Heart left ventricle (tissue), 16 donors: ENCODE data around the gene NCK2. TPM values are rescaled to one million over a fixed set of nuclear protein-coding genes. Genes with fewer than 3 reads are reported as not detected.
A peak's percentile ranks its signal among the peaks of the same experiment; 100 is the strongest.

Experiments
- ATAC-seq, 4 donors: fragments of 200-7000 bp; cut with Tn5 transposase; one replicate each; pipeline ENCODE4 v1.9.1; 2020 to 2022; ENCODE audit warnings: moderate library complexity in 4 of 4, mild to moderate bottlenecking in 3 of 4, moderate number of reproducible peaks in 1 of 4
- DNase-seq, 5 donors: peaks; one replicate each; pipeline ENCODE4 v3.0.0-alpha.2; 2020
- H3K27ac ChIP-seq, 12 donors: fragments of 200-600 bp; sonication (generic) in 4 of 12; one replicate each; pipeline versions ENCODE4 v1.5.0 to v1.8.0; 2016 to 2022; ENCODE audit warnings: mild to moderate bottlenecking in 2 of 12
- H3K27me3 ChIP-seq, 9 donors: fragments of 200-600 bp; sonication (generic) in 2 of 9; one replicate each; pipeline versions ENCODE4 v1.5.1 to v1.8.0; 2016 to 2022; ENCODE audit warnings: mild to moderate bottlenecking in 3 of 9
- H3K36me3 ChIP-seq, 9 donors: fragments of 200-600 bp; sonication (generic) in 2 of 9; one replicate each; pipeline versions ENCODE4 v1.5.0 to v1.8.0; 2018 to 2022; ENCODE audit warnings: mild to moderate bottlenecking in 2 of 9
- H3K4me1 ChIP-seq, 12 donors: fragments of 200-600 bp; sonication (generic) in 4 of 12; one replicate each; pipeline versions ENCODE4 v1.5.0 to v1.8.0; 2016 to 2022; ENCODE audit warnings: mild to moderate bottlenecking in 3 of 12
- H3K4me3 ChIP-seq, 12 donors: fragments of 200-600 bp; sonication (generic) in 4 of 12; one replicate each; pipeline versions ENCODE4 v1.5.0 to v1.8.0; 2017 to 2022; ENCODE audit warnings: mild to moderate bottlenecking in 9 of 12, moderate library complexity in 4 of 12
- H3K9me3 ChIP-seq, 12 donors: fragments of 200-600 bp; sonication (generic) in 4 of 12; one replicate each; pipeline versions ENCODE4 v1.5.0 to v1.8.0; 2016 to 2022; ENCODE audit warnings: mild to moderate bottlenecking in 1 of 12
- POLR2A ChIP-seq, 2 donors: fragments of 450-650 bp; IDR thresholded peaks; one replicate each; pipeline ENCODE4 v1.6.1; 2017; ENCODE audit warnings: antibody characterized with exemption in 2 of 2, mild to moderate bottlenecking in 2 of 2, moderate library complexity in 2 of 2
- WGBS, 4 donors: extraction: QIAGEN DNeasy Blood & Tissue Kit in 2 of 4; methylation state at CpG; one replicate each; pipeline versions ENCODE4 v1.1.5 to v1.1.7; 2013 to 2018; 5-methylcytosine and 5-hydroxymethylcytosine counted together
- intact Hi-C, 10 donors: fragments of 100-400 bp; cut with DNase I; formaldehyde crosslinking; loops; one replicate each; pipeline versions ENCODE4 v1.11.1 to v1.14.2; 2022
- polyA plus RNA-seq, 2 donors: library from polyadenylated mRNA; stranded (reverse); fragments of 200-250 nt; gene quantifications; one replicate each; pipeline ENCODE4 v1.2.3, GENCODE V29; 2013
- total RNA-seq, 9 donors: library from RNA; depleted of rRNA in 2 of 9; stranded (reverse); fragments of >200 nt in 2 of 9; fragmentation: NEBNext Ultra II Directional in 3 of 9; extraction: Animal tissue kit (Norgen Biotek cat#: 25700) in 3 of 9; gene quantifications; one replicate each; pipeline versions ENCODE4 v1.1.0 to v1.2.4, GENCODE V29; 2016 to 2023
- TF ChIP-seq, protein P1 (sequence below), 12 donors: fragments of 200-600 bp; sonication (generic) in 4 of 12; IDR thresholded peaks; one replicate each; pipeline versions ENCODE4 v1.5.0 to v1.8.0; 2018 to 2022; ENCODE audit warnings: antibody characterized with exemption in 12 of 12, mild to moderate bottlenecking in 5 of 12
- donor health status: ischemic (EF 13 %, LVEDD 7.1; RV severe dilation, severe dysfunction).
- donor health status: healthy with polysubstance abuse.
- donor health status: DM: no; HTN: yes; CAD: no.
- donor health status: DM: no; HTN: no; CAD: no.
- donor health status: ischemic (EF 25% LVEDD 6.9; RV normal size, moderate dysfunction).
- donor health status: ischemic (EF 25% LVEDD 5.7; RV mildly dilated, moderate dysfunction).
- donor health status: healthy.
- donor health status: DM: yes; HTN: yes; CAD: no.
- donor health status: ischemic (EF 35%, LVEDD 5.7; RV mildly dilated, moderate dysfunction).
- donor health status: nonischemic (EF 11% LVEDD 7.7; RV severe dilation, severe dysfunction).
- donor health status: DM: yes; HTN: yes; CAD: no.
- donor health status: PGD.
- donor health status: ischemic (EF 29% LVEDD 5.4; RV normal size, mild dysfunction).
- donor health status: nonischemic (EF 23%, LVEDD 6.1; RV moderate dilation, normal function).

NCK2 gene
- total and polyA plus RNA-seq, 11 donors = 22.6 to 54.2 (median 33.4) TPM

DNA sequence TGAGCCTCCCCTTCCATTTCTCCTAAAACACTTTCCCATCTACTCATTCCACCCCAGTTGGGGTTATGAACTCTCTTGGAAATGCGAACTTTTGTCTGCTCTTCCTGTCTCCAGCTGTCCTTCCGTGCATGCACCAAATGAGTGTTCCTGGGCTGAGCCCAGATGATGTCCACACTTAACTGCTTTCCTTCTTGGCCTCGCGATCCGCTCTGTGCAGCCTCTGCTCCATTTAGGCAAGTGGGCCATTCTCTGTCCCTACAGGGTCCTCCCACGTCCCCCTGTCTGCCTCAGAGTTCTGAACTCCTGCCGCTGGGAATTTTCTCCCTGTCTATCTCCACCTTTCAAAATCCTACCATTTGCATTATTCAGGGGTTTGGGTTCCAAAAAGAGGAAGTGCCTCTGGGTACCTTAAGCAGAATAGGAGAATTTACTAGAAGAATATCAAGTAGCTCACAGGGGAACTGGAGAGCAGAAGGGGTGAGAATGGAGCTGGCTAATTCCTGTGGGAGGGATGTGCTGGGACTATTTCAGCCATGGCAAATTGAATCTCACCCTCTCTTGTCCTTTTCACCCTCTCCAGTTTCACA is 4.7 kb upstream of the NCK2 start:
- intact Hi-C loops = loop anchor here in 9 of 10 donors (5.0 to 10.0 kb wide), 11 partner anchors 65 to 345 kb away; a partner anchor contains a TSS
- no peak for DNase-seq

DNA sequence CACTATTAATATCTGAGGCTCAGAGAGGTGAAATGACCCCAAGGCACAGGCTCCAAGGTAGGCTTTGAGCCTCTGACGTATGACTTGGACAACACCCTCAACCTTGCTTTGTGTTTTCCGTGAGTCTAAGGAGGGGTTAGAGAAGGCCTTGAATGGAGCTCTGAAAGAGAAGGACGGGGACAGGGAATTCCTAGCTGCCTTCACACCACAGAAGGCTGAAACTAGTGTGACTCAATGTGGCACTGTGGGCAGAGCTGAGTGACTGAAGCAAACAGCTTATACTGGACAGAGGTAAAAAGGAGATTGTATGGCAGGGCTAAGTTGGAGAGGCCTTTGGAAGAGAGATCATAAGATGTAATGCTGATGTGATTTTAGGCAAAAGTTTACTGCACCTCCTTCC is 3.5 kb upstream of the NCK2 start:
- H3K9me3 ChIP-seq = no peaks in the 10 kb centered on the region
- peak overlapping the region in 1 of 12 donors; percentile 76 for H3K27ac ChIP-seq
- TF ChIP-seq, protein P1, sequence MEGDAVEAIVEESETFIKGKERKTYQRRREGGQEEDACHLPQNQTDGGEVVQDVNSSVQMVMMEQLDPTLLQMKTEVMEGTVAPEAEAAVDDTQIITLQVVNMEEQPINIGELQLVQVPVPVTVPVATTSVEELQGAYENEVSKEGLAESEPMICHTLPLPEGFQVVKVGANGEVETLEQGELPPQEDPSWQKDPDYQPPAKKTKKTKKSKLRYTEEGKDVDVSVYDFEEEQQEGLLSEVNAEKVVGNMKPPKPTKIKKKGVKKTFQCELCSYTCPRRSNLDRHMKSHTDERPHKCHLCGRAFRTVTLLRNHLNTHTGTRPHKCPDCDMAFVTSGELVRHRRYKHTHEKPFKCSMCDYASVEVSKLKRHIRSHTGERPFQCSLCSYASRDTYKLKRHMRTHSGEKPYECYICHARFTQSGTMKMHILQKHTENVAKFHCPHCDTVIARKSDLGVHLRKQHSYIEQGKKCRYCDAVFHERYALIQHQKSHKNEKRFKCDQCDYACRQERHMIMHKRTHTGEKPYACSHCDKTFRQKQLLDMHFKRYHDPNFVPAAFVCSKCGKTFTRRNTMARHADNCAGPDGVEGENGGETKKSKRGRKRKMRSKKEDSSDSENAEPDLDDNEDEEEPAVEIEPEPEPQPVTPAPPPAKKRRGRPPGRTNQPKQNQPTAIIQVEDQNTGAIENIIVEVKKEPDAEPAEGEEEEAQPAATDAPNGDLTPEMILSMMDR (IDR thresholded peaks at IDR 0.05) = no peak
- DNase-seq (no peak), ATAC-seq (no peak)
- intact Hi-C loops = loop anchor here in 9 of 10 donors (5.0 to 10.0 kb wide), 10 partner anchors 64 to 344 kb away; a partner anchor contains a TSS
- H3K4me1 ChIP-seq = peaks cover 0 to 25% (median 11%) of the 10 kb centered on the region in 12 donors
- no peak overlapping the region for H3K4me3 ChIP-seq
- no peaks in the 10 kb centered on the region for H3K36me3 ChIP-seq
- H3K27me3 ChIP-seq = no peaks in the 10 kb centered on the region
- 92 to 97% (median 95%) methylated on average over 3 of the region's 3 CpGs for WGBS, 4 donors

More for the DNA sequence above, 4.7 kb upstream of the NCK2 start:
- 72 to 81% (median 76%) methylated on average over 7 of the region's 7 CpGs for WGBS, 4 donors
- H3K4me3 ChIP-seq = no peak overlapping the region
- no peaks in the 10 kb centered on the region for H3K9me3 ChIP-seq
- no peaks in the 10 kb centered on the region for H3K27me3 ChIP-seq
- peaks cover 0 to 27% (median 9%) of the 10 kb centered on the region in 12 donors for H3K4me1 ChIP-seq
- H3K27ac ChIP-seq = peak overlapping the region in 2 of 12 donors; percentile 34 to 76
- no peaks in the 10 kb centered on the region for H3K36me3 ChIP-seq
- TF ChIP-seq, protein P1 (IDR thresholded peaks at IDR 0.05) = no peak
- TF ChIP-seq POLR2A (IDR thresholded peaks at IDR 0.05) = no peak
- ATAC-seq = peak in 1 of 4 donors; percentile 28

DNA sequence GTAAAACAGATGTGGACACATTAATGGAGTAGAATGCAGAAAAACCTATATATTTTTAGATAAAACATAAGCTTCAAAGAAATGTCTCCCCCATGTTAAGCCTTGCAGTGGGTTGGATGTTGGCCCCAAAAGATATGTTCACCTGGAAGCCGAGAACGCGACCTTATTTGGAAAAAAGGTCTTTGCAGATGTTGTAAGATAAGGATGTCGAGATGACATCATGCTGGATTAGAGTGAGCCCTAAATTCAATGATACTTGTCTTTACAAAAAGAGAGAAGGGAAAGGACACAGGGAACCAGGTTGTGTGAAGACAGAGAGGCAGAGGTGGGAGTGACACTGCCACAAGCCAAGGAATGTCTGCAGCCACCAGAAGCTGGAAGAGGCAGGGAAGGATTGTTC is 3.1 kb upstream of the NCK2 start:
- no peaks in the 10 kb centered on the region for H3K9me3 ChIP-seq
- DNase-seq = no peak
- H3K36me3 ChIP-seq = no peaks in the 10 kb centered on the region
- intact Hi-C loops = loop anchor here in 9 of 10 donors (5.0 to 10.0 kb wide), 10 partner anchors 63 to 343 kb away; a partner anchor contains a TSS
- whole genome bisulfite sequencing, 4 donors = 96 to 99% (median 97%) methylated on average over 4 of the region's 4 CpGs
- H3K27me3 ChIP-seq = no peaks in the 10 kb centered on the region
- TF ChIP-seq, protein P1 (IDR thresholded peaks at IDR 0.05) = no peak
- TF ChIP-seq POLR2A (IDR thresholded peaks at IDR 0.05) = no peak
- peaks cover 0 to 29% (median 15%) of the 10 kb centered on the region in 12 donors for H3K4me1 ChIP-seq
- ATAC-seq = no peak
- no peak overlapping the region for H3K27ac ChIP-seq
- no peak overlapping the region for H3K4me3 ChIP-seq

DNA sequence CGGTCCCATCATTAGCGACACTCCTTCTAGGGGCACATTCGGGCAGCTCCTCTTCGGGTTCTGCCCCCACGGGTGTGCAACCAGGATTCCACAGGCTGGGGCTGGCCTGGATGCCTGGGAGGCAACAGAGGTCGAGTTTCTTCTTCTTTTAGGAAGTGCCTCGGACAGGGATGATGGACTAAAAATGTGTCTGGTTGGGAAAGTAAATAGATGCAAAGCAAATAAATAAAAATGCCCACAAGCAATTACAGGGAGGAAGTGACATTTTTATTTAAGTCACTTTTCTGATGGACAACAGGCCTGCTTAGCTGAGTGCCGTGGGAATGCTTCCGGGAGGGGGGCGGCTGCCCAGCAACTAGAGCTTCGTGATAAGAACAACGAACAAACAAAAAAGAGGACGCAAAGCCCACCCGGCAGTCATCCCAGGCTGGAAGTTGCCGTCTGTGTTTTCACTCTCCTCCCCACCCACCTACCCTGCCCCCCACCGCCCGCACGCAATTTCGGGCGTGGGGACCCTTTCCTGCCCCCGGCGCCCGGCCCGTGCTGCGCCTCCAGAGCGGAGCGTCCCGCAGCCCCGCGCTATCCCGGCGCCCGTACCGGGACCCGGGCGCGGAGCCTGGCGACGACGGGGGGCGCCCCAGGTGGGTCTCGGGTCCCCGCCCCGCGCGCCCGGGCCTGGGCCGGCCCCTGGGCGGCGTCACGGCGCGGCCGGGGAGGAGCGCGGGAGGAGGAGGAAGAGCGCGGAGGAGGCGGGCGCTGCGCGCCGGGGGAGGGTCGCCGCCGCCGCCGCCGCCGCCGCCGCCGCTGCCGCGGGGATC is 412 bp upstream of the NCK2 start:
- DNase-seq (peak; percentile 72 to 88 (median 77)), ATAC-seq (peak; percentile 60 to 94 (median 90))
- no peaks in the 10 kb centered on the region for H3K9me3 ChIP-seq
- no peaks in the 10 kb centered on the region for H3K27me3 ChIP-seq
- 1 to 3% (median 2%) methylated on average over 12 to 75 of the region's 75 CpGs for WGBS, 4 donors
- peaks cover 6 to 56% (median 37%) of the 10 kb centered on the region in 12 donors for H3K4me1 ChIP-seq
- TF ChIP-seq, protein P1 (IDR thresholded peaks at IDR 0.05) = no peak
- TF ChIP-seq POLR2A (IDR thresholded peaks at IDR 0.05) = no peak
- H3K4me3 ChIP-seq = peak overlapping the region; percentile 38 to 95 (median 72)
- H3K36me3 ChIP-seq = no peaks in the 10 kb centered on the region
- intact Hi-C loops = loop anchor here in 9 of 10 donors (2.0 to 10.0 kb wide), 11 partner anchors 61 to 341 kb away; a partner anchor contains a TSS
- peak overlapping the region; percentile 83 to 95 (median 93) for H3K27ac ChIP-seq
